ENCODE measurements around the gene STOML1.

DNA sequence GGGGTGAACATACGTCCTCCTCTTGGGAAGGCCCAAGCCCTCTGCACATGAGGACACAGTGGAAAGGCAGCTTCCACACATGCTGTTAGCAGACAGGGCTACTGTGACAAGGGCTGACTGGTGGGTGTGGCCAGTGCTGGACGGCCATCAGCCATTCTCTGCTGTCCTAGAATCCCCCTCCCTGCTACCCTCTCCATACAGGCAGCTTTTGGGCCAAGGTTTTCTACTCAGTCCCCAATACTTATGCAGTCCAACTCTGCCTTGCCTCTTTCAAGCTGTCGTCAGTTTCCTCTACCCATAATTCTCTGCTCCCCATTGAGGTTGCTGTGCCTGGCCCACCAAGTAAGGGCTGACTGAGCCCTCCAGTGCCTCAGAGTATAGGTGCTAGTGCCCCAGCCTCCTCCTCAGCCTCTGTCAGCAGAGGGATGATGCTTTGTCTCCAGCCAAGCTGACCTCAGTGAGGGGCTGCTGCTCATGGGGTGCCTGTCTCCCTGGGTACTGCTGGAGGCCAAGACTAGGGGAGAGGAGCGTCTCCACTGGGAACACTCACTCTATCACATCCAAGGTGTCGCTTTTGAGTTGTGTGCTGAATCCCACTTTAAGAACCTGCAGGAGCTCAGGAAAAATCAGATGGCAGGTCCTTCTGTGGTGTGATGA is 63.0 kb downstream of the STOML1 start:
- TF ChIP-seq, protein P1, sequence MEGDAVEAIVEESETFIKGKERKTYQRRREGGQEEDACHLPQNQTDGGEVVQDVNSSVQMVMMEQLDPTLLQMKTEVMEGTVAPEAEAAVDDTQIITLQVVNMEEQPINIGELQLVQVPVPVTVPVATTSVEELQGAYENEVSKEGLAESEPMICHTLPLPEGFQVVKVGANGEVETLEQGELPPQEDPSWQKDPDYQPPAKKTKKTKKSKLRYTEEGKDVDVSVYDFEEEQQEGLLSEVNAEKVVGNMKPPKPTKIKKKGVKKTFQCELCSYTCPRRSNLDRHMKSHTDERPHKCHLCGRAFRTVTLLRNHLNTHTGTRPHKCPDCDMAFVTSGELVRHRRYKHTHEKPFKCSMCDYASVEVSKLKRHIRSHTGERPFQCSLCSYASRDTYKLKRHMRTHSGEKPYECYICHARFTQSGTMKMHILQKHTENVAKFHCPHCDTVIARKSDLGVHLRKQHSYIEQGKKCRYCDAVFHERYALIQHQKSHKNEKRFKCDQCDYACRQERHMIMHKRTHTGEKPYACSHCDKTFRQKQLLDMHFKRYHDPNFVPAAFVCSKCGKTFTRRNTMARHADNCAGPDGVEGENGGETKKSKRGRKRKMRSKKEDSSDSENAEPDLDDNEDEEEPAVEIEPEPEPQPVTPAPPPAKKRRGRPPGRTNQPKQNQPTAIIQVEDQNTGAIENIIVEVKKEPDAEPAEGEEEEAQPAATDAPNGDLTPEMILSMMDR (conservative IDR thresholded peaks at IDR 0.05): no peak
- TF ChIP-seq ZFX (IDR thresholded peaks at IDR 0.05): no peak

Measured in C4-2B (cell line).